Measurements from ENCODE around the gene ADGRA1.

DNA sequence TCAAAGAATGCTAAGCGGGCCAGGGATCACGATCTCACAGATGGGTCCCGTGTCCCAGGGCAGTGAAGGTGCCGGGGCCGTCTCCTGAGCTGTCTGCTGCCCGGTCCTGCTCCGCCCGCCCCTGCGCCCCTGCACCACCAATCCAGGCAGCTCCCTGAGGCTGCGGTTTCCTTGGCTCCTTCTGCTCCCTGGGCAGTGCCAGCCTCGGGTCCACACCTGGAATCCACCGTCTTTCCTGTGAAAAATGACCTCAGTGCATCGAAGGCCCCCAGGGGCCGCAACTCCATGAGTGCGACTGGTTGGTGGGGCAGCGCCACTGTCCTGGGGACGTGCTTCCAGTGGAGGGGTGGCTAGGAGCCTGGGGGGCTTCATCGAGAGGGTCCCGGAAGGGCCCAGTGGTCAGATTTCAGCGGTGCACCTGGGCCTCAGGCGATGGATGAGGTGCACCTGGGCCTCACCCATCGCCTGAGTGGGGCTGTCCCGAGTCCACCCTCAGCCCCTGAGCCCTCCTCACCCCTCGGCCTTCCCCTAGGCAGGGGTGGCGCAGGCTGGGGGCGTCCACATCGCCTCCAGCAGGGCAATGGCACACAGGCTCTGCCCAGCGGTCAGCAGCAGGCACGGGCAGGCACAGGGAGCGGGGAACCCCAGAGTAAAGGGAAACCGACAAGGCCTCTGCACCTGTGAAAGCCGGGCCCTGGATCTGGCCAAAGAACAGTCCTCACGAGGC is 27.2 kb downstream of the ADGRA1 start:
- no peak for TF ChIP-seq ATF2 (IDR thresholded peaks at IDR 0.05; ENCODE audit: low read length)
- no peak for TF ChIP-seq SMC3 (IDR thresholded peaks at IDR 0.05; ENCODE audit: borderline replicate concordance, low read length)
- TF ChIP-seq, protein P1, sequence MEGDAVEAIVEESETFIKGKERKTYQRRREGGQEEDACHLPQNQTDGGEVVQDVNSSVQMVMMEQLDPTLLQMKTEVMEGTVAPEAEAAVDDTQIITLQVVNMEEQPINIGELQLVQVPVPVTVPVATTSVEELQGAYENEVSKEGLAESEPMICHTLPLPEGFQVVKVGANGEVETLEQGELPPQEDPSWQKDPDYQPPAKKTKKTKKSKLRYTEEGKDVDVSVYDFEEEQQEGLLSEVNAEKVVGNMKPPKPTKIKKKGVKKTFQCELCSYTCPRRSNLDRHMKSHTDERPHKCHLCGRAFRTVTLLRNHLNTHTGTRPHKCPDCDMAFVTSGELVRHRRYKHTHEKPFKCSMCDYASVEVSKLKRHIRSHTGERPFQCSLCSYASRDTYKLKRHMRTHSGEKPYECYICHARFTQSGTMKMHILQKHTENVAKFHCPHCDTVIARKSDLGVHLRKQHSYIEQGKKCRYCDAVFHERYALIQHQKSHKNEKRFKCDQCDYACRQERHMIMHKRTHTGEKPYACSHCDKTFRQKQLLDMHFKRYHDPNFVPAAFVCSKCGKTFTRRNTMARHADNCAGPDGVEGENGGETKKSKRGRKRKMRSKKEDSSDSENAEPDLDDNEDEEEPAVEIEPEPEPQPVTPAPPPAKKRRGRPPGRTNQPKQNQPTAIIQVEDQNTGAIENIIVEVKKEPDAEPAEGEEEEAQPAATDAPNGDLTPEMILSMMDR (IDR thresholded peaks at IDR 0.05 in 2 of 3, conservative IDR thresholded peaks at IDR 0.05 in 1 of 3; ENCODE audit: control insufficient read depth in 2 of 3, extremely low read depth in 1 of 3, insufficient read depth in 1 of 3, low read depth in 3 of 3, low read length in 3 of 3) = no peak
- TF ChIP-seq SPI1 (IDR thresholded peaks at IDR 0.05; ENCODE audit: borderline replicate concordance, insufficient read depth, low read depth, low read length) = no peak
- TF ChIP-seq ZNF217 (IDR thresholded peaks at IDR 0.05) = no peak
